Lung (tissue), 12 donors: ENCODE data around the gene LDHB. TPM values are rescaled to one million over a fixed set of nuclear protein-coding genes. Genes with fewer than 3 reads are reported as not detected.

ENCODE experiments used
- ATAC-seq: fragments of 200-7000 bp; cut with Tn5 transposase; one replicate; pipeline ENCODE4 v1.9.1; 2020; ENCODE audit warnings: moderate number of reproducible peaks; ENCODE audit not compliant: insufficient read depth, low FRiP score
- DNase-seq, 3 donors: peaks; one replicate each; pipeline ENCODE4 v3.0.0-alpha.2; 2013 to 2017
- H3K27ac ChIP-seq, 2 donors: one replicate each; pipeline ENCODE4 v1.5.1; 2013; ENCODE audit warnings: mild to moderate bottlenecking in 2 of 2, moderate library complexity in 2 of 2, control low read depth in 1 of 2, inconsistent platforms in 1 of 2, low read depth in 1 of 2, low read length in 1 of 2
- H3K27me3 ChIP-seq, 3 donors: one replicate each; pipeline ENCODE4 v1.5.1; 2013; ENCODE audit warnings: low read length in 2 of 3; ENCODE audit not compliant: control insufficient read depth in 3 of 3, insufficient read depth in 3 of 3
- H3K36me3 ChIP-seq, 4 donors: one replicate each; pipeline ENCODE4 v1.5.1; 2013; ENCODE audit warnings: low read length in 4 of 4, mild to moderate bottlenecking in 1 of 4, moderate library complexity in 1 of 4; ENCODE audit not compliant: control insufficient read depth in 4 of 4, insufficient read depth in 4 of 4
- H3K4me1 ChIP-seq, 5 donors: one replicate each; pipeline ENCODE4 v1.5.1; 2013; ENCODE audit warnings: low read length in 5 of 5, mild to moderate bottlenecking in 2 of 5, moderate library complexity in 1 of 5; ENCODE audit not compliant: control insufficient read depth in 5 of 5, insufficient read depth in 5 of 5
- H3K4me3 ChIP-seq: one replicate; pipeline ENCODE4 v1.5.1; 2013; ENCODE audit warnings: mild to moderate bottlenecking, control low read depth, moderate library complexity
- H3K9ac ChIP-seq, 2 donors: one replicate each; pipeline ENCODE4 v1.5.1; 2013; ENCODE audit warnings: low read length in 2 of 2, control low read depth in 1 of 2; ENCODE audit not compliant: insufficient read depth in 1 of 2
- H3K9me3 ChIP-seq, 4 donors: one replicate each; pipeline ENCODE4 v1.5.1; 2013; ENCODE audit warnings: low read length in 3 of 4, mild to moderate bottlenecking in 1 of 4, moderate library complexity in 1 of 4; ENCODE audit not compliant: control insufficient read depth in 4 of 4, insufficient read depth in 3 of 4
- WGBS, 2 donors: extraction: QIAGEN DNeasy Blood & Tissue Kit; methylation state at CpG; one replicate each; pipeline ENCODE4 v1.1.7; 2013; 5-methylcytosine and 5-hydroxymethylcytosine counted together
- polyA plus RNA-seq, 2 donors: library from polyadenylated mRNA; stranded (reverse); fragments of 200-250 nt; gene quantifications; one replicate each; pipeline ENCODE4 v1.2.1, GENCODE V29; 2013
- total RNA-seq, 2 donors: library from RNA; depleted of rRNA in 1 of 2; stranded (reverse); fragments of >200 nt in 1 of 2; gene quantifications; one replicate each; pipeline ENCODE4 v1.2.1, GENCODE V29; 2014 to 2021
- TF ChIP-seq, protein P1 (sequence below): IDR thresholded peaks from 2 replicates; pipeline ENCODE4 v1.5.1; 2012; ENCODE audit warnings: mild to moderate bottlenecking; ENCODE audit errors: control extremely low read depth, extremely low read depth
- donor health status: control.
- donor health status: control.
- donor health status: Bipolar disorder and iron deficiency.
- donor health status: healthy.
- donor health status: DM: yes; HTN: yes; CAD: no.

LDHB gene
- total and polyA plus RNA-seq, 4 donors = 370 to 551 (median 459) TPM

DNA sequence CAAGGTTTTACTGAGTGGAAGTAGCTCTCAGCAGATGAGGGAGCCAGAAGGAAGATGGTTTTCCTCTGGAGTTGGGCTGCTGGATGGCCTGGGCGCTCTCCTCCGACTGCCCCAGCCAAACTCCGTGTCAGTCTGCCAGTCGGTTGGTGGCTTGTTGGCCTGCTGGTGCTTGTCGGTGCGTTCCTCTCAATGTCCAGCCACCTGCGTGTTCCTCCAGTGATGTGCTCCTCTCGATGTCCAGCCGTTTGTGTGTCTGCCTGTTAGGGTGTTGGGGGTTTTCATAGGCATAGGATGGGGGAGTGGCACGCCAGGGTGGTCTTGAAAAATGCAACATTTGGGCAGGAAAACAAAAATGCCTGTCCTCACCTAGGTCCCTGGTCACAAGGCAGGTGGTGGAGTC, 37.0 kb upstream of the LDHB start:
- Histone ChIP-seq H3K36me3 (no peaks in the 10 kb centered on the region), H3K9me3 (peaks cover 0 to 3% (median 0%) of the 10 kb centered on the region in 4 donors), H3K4me3 (no peak overlapping the region), H3K27ac (no peak overlapping the region), H3K9ac (no peak overlapping the region), H3K27me3 (no peaks in the 10 kb centered on the region), H3K4me1 (peaks cover 0 to 12% (median 0%) of the 10 kb centered on the region in 5 donors)
- 92 to 94% methylated on average over 10 of the region's 10 CpGs for WGBS, 2 donors
- ATAC-seq (no peak), DNase-seq (no peak)
- TF ChIP-seq, protein P1, sequence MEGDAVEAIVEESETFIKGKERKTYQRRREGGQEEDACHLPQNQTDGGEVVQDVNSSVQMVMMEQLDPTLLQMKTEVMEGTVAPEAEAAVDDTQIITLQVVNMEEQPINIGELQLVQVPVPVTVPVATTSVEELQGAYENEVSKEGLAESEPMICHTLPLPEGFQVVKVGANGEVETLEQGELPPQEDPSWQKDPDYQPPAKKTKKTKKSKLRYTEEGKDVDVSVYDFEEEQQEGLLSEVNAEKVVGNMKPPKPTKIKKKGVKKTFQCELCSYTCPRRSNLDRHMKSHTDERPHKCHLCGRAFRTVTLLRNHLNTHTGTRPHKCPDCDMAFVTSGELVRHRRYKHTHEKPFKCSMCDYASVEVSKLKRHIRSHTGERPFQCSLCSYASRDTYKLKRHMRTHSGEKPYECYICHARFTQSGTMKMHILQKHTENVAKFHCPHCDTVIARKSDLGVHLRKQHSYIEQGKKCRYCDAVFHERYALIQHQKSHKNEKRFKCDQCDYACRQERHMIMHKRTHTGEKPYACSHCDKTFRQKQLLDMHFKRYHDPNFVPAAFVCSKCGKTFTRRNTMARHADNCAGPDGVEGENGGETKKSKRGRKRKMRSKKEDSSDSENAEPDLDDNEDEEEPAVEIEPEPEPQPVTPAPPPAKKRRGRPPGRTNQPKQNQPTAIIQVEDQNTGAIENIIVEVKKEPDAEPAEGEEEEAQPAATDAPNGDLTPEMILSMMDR = no peak

DNA sequence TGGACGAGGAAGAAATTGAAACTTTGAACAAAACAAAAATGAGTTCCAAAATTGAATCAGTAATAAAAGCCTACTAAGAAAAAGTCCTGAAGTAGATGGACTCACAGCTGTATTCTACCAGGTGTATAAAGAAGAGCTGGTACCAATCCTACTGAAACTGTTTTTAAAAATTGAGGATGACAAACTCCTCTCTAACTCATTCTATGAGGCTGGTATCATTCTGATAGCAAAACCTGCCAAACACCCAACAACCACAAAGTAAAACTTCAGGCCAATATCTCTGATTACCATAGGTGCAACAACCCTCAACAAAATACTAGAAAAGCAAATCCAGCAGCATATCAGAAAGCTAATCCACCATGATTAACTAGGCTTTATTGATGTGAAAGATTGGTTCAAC, 33.9 kb upstream of the LDHB start:
- peaks cover 0 to 8% (median 4%) of the 10 kb centered on the region in 4 donors for H3K9me3 ChIP-seq
- H3K27me3 ChIP-seq = no peaks in the 10 kb centered on the region
- no peak overlapping the region for H3K4me3 ChIP-seq
- no peak overlapping the region for H3K27ac ChIP-seq
- no peak for DNase-seq
- no peak for ATAC-seq
- WGBS, 2 donors = 87 to 90% methylated on average over 1 of the region's 1 CpG
- H3K36me3 ChIP-seq = no peaks in the 10 kb centered on the region
- H3K4me1 ChIP-seq = peaks cover 0 to 4% (median 0%) of the 10 kb centered on the region in 5 donors
- H3K9ac ChIP-seq = no peak overlapping the region
- TF ChIP-seq, protein P1 = no peak

DNA sequence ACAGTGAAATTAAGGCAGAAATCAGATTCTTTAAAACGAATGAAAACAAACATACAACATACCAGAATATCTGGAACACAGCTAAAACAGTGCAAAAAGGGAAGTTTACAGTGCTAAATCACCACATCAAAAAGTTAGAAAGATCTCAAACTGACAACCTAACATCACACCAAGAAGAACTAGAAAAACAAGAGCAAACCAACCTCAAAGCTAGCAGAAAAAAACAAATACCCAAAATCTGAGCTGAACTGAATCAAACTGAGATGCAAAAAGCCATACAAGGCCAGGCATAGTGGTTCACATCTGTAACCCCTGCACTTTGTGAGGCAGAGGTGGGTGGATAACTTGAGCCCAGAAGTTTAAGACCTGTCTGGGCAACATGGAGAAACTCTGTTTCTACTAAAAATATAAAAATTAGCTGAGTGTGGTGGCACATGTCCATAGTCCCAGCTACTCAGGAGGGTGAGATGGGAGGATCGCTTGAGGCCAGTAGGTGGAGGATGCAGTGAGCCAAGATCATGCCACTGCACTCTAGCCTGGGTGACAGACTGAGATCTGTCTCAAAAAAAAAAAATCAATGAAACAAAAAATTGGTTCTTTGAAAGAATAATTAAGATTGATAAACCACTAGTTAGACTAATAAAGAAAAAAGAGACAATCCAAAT, 33.2 kb upstream of the LDHB start:
- WGBS, 2 donors = 78 to 84% methylated on average over 2 of the region's 2 CpGs
- H3K27ac ChIP-seq = no peak overlapping the region
- TF ChIP-seq, protein P1 = no peak
- H3K9me3 ChIP-seq = peaks cover 0 to 8% (median 4%) of the 10 kb centered on the region in 4 donors
- H3K4me3 ChIP-seq = no peak overlapping the region
- no peaks in the 10 kb centered on the region for H3K27me3 ChIP-seq
- no peak for DNase-seq
- H3K4me1 ChIP-seq = no peaks in the 10 kb centered on the region
- no peak for ATAC-seq
- H3K9ac ChIP-seq = no peak overlapping the region
- H3K36me3 ChIP-seq = no peaks in the 10 kb centered on the region

DNA sequence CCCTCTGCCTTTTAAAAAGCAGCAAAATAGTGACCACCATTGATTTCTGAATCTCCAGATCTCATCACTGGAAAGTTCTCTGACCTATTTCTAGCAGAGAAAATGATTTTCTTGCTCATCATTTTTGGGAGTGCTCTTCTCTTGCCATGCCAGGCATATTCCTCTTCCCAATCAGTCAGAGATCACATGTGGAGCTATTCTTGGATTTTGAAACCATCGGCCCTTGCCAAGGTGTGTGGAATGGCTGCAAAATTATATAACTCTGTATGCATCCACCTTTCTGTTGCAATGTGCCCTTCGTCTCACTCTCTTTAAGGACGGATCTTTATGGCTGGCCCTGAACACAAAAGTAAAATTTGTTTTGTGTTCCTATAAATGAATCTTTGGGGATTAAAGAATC, 25.5 kb upstream of the LDHB start:
- 75 to 88% methylated on average over 3 of the region's 3 CpGs for WGBS, 2 donors
- Histone ChIP-seq H3K27me3 (no peaks in the 10 kb centered on the region), H3K27ac (no peak overlapping the region), H3K36me3 (no peaks in the 10 kb centered on the region), H3K9me3 (peaks cover 0 to 7% (median 0%) of the 10 kb centered on the region in 4 donors), H3K4me3 (no peak overlapping the region), H3K9ac (no peak overlapping the region), H3K4me1 (peaks cover 0 to 9% (median 0%) of the 10 kb centered on the region in 5 donors)
- ATAC-seq = no peak
- no peak for DNase-seq
- TF ChIP-seq, protein P1 = no peak
